HG02938 (cell line): ENCODE results near the gene ATXN2.
"Not testable (repeated sequence)": the region's sequence is repeated elsewhere in the genome, so short reads cannot be mapped to it uniquely, and the experiment has no call there.

ENCODE experiments used
- ATAC-seq: cut with Tn5 transposase; IDR thresholded peaks from one replicate; pipeline ENCODE4 v1.9.1; 2021; ENCODE audit warnings: mild to moderate bottlenecking, moderate library complexity; ENCODE audit not compliant: unreplicated experiment

ATXN2 gene

DNA sequence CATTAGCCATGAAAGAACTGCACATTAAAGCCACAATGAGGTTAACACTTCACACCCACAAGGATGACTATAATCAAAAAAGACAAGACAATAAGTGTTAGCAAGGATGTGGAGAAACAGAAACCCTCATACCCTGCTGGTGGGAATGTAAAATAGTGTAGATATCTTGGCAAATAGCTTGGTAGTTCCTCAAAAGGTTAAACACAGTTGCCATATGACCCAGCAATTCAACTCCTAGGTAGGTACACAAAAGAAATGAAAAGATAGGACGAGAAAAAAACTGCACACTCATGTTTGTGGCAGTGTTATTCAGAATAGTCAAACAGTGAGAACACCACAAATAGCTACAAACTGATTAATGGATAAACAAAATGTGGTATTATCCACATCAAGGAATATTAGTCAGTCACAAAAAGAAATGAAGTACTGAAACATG lies 93.5 kb downstream of the ATXN2 start:
- no peak for ATAC-seq

DNA sequence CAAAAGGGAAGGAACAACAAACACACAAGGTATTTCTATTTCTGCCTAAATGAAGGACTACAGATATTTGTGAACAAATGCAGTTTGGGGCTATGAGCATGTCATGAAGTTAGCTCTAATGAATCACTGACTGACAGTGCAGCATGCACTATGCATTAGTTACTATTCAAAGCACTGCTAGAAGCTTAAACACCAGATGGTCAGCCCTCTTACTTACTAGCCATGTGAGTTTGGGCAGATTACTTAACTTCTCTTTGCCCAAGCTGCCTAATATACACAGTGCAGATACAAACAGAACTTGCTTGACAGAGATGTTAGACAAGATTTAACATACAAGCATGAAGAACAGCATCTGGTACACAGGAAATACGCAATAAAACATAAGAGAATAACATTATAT lies 96.0 kb downstream of the ATXN2 start:
- ATAC-seq = no peak

DNA sequence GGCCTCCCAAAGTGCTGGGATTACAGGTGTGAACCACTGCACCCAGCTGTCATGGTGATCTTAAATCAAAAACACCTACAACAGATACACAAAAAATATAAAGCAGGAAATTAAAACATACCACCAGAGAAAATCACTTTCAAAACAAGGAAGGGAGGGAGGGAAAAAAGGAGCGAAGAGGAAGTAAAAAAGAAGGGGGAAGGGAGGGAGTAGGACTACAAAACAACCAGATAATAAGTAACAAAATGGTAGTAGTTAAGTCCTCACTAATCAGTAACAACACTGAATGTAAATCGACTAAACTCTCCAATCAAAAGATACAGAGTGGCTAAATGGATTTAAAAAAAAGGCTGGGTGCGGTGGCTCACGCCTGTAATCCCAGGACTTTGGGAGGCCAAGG lies 104.4 kb downstream of the ATXN2 start:
- no peak for ATAC-seq

DNA sequence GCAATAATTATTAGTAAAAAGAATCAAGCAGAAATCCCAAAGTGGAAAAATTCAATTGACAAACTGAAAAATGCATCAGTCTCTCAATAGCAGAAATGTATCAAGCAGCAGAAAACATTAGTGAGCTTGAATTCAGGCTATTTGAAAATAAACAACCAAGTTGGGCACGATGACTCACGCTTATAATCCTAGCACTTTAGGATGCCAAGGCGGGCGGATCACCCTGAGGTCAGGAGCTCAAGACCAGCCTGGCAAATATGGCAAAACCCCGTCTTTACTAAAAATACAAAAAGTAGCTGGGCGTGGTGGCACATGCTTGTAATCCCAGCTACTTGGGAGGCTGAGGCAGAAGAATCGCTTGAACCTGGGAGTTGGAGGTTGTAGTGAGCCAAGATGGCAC lies 106.1 kb downstream of the ATXN2 start:
- not testable (repeated sequence) for ATAC-seq

DNA sequence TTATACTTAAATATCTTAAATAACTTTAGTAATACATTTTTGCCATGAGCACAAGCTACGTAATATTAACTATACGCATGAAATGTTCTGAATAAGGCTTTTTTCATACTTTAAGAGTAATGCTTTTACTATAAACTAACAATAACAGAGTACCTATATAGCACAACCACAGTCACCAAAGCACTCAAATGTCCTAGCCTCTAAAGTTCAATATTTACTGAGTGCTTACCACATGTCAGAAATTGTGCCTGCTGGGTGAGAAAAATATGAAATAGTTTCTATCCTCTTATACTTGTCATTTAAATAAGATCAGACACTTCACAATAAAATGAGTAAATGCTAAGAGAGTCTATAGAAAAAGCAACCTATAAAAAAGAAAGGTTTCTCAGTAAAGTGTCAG lies 110.3 kb downstream of the ATXN2 start:
- ATAC-seq = no peak

DNA sequence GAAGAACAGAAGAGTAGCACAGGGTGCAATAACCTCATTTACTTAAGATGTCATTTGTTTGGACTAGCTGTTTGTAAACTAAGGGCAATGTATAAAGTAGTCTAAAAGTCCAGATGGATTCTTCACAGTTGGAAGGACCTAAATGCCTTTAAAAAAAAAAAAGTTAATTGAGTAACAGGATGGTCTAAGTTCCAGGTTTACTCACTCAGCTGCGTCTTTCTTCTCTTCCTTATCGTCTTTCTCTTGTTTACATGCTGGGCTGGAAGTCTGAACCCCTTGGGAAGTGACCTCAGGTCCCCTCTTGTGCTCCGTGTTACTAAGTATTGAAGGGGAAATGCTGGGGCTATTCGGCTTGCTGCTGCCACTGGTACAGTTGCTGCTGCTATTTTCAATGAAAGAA lies 110.8 kb downstream of the ATXN2 start:
- no peak for ATAC-seq

DNA sequence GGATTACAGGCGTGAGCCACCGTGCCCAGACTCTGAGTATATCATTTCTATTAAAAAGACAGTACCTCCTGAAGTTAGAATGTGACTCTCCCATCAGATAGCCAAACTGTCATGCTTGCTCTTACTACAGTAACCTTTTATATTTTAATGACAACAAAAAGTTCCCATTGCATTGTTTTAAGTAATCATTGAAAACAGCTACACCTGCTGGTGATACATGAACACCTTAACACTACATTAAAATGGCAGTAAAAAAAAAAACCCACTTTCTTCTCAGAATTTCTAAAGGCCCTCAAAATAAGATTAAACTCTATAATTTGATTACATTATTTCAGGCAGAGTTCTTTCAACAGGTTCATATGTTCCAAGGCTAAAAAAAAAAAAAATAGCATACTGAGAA lies 116.7 kb downstream of the ATXN2 start:
- ATAC-seq = no peak

DNA sequence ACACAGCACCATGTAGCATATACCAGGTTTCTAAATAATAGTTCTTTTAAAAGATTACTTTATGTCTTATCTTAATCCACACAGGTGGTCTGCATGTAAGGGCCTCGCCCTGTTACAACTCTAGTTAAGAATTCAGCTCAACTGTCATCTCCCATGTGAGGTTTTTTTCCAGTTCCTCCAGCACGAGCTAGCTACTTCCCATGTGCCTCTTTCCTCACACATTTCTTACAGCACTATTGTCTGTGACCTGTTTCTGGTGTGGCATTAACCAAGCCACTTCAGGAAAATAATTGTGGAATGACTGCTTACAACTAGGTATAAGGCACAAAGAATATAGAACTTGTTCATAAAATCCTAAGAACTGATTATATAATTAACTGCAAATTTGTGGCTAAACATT lies 127.9 kb downstream of the ATXN2 start:
- no peak for ATAC-seq

DNA sequence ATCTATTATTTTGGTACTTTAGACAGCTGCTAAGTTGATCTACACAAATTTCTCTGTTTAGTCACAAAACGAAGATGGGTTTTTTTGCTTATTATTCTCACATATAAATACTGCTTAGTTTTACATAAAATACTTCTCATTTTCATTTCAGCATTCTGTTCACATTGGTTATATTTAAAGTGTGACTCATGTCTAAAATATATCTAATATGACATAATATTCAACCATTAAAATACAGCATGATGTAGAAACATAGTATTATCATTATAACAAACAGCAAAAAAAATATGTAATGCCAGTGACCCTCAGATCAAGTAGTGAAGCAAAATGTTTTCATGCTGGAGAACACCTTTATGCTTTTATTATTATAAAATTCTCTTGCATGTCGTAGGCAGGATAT lies 129.7 kb downstream of the ATXN2 start:
- no peak for ATAC-seq

DNA sequence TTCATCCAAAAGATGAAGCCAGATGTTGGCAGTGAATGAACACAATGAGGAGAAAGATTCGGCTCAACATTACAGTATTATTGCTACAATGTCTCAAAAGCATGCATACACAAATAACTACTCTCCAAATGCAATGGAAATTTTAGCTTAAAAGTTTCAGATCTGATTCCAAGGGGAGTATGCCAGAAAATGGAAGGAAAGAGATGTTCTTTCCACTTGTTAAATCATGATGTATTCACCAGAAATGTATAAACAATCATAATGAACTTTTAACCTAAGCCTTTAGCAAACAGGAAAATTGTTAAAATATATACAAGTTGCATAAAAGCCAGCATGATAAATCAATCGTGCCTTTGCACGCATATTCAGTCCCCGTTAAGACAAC lies 131.3 kb downstream of the ATXN2 start:
- ATAC-seq = no peak

DNA sequence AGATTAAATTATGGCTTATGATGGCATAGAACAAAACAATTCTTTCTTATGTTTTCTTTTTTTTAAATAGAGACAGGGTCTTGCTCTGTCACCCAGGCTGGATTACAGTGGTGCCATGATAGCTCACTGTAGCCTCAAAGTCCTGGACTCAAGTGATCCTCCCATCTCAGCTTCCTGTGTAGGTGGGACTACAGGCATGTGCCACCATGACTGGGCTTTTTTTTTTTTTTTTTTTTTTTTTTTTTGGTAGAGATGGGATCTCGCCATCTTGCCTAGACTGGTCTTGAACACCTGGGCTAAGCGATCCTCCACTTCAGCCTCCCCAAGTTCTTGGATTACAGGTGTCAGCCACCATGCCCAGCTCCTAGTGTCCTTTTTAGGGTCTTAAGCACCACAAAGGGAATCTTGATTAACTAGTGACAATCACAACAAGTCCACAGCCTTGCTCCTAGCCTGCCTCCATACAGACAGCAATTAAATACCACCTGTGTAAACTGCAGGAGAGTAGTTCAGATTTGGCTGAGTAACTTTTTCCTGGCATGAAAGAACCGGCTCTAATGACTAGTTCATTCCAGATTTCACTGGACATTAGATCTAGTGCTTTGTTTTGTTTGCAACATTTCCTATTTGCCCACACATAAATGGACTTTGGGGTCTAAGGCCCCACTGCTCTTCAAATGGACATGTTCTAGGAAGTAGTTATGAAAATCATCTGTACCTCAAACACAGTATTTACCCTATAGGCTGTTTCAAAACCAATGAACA lies 131.8 kb downstream of the ATXN2 start:
- no peak for ATAC-seq

DNA sequence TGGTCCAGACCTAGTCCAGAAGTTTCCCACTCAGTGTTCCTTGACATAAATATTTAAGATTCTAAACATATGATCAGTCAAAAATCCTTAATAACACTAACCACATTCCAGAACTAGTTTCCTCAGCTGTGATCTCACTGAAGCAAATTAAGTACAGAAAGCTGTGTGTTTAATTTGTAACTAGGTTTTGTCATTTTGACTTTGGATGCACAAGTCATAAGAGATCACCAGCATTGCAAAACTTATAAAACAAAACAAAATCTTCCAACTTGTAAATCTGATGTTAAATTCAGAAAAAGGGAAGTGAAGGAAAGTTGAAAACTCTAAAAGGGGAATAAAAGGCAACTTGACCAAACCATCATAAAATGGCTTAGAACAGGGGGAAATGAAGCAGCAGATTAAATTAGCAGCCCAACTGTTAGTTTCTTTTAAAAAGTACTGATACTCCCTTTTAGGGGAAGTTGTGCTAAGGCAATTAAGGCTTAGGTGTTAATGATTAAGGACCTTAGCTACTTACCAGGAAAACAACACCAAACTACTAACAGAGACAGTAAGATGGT lies 136.8 kb downstream of the ATXN2 start:
- no peak for ATAC-seq

DNA sequence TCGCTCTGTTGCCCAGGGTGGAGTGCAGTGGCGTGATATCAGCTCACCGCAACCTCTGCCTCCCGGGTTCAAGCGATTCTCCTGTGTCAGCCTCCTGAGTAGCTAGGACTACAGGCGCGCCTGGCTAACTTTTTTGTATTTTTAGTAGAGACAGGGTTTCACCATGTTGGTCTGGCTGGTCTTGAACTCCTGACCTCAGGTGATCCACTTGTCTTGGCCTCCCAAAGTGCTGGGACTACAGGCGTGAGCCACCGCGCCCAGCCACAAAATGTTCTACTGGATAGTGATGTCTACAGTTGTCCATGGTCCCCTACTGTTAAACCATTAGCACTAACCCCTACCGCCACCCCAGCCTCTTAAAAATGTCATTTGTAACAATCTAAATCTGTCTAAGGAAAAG lies 139.0 kb downstream of the ATXN2 start:
- not testable (repeated sequence) for ATAC-seq

DNA sequence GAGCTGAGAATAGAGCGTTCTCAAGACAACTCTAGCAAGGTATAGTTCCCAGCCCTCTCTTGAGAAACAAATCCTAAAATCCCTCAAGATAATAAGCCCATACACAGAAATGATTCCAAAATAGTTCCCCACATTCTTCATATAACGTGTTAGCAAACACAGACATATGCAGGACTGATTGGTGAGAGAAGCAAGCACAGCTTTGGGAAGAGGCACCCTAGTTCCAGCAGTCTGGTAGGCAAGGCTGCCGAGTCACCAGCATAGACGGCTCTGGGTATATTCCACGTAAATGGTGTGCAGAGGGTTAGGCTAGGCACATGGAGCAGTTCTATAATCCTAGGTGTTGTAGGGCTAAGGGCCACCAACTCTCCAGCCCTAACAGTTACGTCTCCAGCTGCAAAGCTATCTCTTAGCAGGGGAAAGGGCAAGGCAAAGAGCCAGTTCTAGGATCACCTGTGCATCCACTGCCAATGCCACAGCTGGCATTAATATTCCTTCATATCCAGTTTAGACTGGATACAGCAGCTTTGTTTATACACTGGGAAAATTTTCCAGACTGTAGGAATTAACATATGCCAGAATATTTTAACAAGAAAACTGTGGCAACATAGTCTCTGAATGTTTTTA lies 140.5 kb downstream of the ATXN2 start:
- ATAC-seq = no peak

DNA sequence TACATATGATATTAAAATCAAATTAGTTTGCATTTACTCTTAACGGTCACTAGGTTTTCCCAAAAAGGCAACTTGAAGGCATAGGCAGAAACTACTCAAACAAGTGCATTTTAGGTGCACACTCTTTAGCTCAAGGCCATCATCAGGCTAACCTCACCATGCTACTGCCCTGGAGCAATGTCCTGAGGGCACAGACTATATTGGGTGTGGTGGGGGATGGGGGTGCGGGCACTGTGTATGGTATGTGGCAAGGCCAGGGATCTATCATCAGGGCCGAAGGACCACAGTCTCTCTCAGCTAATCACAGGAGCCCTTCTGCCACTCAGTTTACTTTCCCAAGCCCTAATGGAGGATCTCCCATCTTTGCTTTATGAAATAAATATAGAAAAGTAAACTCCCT lies 141.5 kb downstream of the ATXN2 start:
- ATAC-seq = no peak

DNA sequence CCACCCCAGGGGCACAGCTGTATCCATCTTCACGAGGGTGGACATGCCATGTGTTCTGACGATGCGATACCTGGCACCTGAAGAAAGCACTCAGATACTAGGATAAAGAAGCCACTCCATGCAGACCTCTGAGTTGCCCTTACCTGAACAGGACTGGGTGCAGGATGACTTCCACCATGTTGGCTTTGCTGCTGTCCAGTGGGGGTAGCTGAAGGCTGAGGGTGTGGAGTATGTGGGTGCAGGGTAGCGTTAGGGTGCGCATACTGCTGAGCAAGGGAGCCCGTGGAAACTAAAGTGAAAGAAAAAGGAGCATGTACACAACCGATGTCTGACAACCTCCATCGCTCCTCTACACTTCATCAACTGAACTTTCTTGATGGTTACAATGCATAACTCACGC lies 142.0 kb downstream of the ATXN2 start:
- ATAC-seq = no peak

DNA sequence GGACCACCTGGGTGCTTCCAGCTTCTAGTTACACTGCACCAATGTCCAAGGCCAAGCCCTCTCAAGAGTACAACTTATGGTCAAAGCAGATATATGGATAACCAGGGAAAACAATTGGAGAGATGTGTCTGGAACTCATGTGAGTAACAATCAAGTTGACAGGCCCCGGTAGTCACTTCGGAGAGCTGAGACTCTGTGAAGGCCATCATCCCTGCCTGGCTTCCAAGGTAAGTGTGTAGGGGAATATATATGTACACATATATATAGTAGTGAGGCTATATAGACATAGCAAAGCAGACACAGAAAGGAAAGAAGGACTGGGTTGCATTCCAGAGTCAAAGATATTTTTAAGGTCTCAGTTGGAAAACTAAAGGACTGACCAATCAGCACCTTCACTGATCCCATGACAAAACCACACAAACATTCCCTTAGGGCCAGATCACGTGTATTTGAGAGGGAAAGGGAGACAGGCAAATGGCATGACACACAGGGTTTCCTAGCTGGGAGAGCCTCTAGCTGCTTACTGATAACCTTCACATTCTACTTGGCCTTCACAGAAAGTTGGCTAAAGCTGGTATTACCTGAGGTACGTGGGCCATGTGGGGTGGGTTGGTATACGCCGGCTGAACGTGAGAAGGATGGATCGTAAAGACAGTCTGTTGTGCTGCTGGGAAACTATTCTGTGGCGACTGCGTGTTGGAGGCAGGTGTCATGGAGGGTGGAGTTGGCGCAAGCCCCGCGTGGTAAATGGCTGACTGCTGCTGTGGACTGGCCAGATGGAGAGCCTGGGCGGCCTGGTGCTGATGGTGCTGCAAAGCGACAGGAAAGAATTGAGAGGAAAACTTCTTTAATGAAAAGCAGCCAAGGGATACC lies 143.4 kb downstream of the ATXN2 start:
- ATAC-seq = no peak

DNA sequence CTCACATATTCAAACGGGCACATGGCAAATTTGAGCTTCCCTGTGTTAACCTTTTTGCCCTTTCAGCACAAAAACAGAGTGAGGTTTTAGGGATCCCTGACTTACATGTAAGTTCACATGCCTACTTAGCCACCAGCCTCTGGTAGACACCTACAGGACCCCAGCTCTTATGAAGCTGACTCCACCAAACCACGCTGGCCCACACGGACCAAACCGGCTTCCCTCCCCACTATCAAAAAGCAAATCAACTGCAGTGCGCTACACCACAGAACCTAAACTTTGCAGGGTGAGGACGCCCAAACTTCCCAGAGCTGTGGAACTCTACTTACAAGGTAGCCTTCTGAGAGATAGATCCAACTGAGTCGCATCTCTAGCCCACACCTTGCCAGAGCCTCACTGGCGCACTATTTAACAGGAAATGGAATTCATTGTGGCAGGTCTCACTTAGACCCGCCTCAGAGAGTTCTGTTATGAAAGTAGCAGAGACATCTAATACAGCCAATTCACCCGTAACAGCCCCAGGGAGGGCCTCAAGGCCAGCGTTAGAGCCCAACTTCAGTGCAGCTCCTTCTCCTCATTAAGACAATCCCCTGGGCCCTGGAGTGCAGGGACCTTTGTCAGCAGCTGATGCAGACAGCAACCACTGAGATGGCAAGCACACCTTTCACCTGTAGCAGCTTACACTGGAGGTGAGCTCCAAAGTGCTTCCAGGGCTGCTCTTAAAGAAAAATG lies 144.2 kb downstream of the ATXN2 start:
- ATAC-seq = no peak

DNA sequence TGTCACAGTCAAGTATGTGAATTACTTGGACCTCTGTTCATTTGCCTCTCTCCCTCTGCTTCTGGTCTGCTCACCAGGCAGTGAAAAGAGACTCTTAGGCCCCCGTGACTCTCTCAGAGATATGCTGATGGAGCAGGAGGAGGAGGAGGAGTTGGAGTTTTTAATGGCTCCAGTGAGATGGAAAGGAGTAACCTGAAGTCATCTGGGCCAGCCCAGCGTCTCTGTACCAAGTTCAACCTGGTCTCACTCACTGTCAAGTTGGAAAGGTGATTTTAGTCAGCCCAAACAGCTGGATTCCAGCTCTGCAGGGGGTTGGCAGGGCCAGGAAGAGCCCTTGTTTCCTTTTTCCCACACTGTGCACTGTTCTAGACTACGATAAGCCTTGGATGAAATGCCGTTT lies 144.8 kb downstream of the ATXN2 start:
- no peak for ATAC-seq

DNA sequence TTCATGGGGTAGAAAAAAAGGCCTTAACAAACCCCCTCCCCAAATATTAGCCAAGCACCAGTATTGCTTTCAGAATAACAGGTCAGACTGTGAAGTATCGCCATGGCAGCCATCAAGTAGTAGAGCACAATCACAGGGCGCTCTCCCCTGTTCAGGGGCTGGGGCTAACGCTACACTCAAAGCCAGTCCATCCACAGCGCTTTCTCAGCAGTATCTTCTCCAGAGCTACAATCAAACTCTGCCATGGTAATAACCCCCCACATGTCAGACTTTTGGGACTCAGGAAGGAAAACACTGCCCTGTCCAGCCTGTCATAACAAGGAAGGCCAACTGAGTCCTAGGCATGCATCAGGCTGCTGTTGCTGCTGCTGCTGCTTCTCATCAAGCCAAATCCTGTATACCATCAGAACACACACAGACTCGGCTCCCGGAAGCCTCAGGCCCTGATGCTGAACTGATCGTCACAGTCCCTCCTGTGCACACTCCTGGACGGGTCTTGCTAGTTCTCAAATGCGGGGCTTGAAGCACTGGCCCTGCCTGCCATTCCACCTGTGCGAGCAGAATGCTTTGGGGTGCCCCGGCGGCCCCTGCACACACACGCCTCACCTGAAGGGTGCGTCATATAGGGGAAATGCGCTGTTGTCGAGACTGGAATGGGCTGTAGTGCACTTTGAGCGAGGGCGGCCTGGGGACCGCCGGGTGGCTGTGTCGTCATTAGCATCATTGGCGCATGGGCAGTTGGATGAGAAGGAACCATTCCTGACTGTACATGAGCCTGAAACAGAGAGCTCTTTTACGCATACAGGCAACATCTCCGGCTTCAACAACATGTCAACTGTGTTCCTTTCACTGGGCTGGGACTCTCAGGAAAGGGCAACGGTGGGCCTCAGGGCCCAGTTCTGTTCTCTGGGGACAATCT lies 145.8 kb downstream of the ATXN2 start:
- no peak for ATAC-seq
